NOMO-1 treated with dmso at 0.1 percent for 144 hours (cell line): ENCODE results near the gene CPEB4.
A peak's percentile ranks its signal among the peaks of the same experiment; 100 is the strongest.

Experiments
- DNase-seq: peaks from one replicate; lab custom pipeline; 2025; ENCODE audit not compliant: unreplicated experiment; lab: John Stamatoyannopoulos, UW

CPEB4 gene

DNA sequence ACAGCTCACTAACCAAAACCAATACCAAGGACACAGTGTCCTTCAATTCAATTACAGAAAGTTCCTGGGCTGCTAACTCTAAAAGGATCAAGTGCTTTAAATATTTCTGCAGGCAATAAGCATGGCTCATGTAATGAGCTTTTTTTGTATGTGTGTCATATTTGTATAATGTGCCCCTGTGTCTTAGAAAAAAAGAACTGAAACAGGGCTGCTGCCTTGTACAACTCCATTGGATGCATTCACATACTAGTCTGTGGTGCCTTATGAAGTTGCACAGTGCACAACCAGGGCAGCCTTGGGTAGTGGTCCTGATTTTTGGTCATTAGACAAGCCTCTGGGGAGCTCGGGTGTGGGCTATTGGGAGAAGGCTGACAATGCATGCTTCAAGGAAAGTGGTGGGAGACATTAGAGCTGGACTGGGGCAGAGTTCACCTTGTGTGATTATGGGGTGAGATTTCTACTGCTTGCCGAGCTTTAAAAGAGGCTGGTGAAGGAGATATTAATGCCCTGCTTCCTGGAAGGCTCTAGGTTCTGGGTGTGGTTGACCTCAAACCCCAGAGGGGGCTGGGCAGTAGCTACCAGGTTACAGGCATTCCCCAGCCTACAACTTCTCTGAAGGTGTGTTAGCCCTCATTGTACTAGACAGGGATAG lies 3.6 kb upstream of the CPEB4 start:
- DNase-seq: no peak

DNA sequence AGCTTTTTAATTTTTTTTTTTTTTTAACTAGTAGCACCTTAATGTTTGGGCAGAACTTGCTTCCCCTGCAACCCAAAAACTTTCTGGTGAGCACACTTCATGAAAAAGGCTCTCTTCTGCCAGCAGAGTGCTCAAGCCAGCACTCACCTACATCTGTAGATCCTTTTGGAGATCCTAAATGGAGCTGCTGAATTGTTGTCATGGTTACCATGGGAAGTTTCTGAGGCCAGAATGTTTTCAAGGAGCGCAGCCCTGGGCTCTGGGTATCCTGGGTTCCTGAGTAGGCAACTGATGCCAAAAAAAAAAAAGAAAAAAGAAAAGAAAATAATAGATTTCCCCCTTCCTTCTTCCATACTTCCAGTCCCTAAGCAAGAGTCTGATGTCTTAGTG lies 3.1 kb upstream of the CPEB4 start:
- no peak for DNase-seq

DNA sequence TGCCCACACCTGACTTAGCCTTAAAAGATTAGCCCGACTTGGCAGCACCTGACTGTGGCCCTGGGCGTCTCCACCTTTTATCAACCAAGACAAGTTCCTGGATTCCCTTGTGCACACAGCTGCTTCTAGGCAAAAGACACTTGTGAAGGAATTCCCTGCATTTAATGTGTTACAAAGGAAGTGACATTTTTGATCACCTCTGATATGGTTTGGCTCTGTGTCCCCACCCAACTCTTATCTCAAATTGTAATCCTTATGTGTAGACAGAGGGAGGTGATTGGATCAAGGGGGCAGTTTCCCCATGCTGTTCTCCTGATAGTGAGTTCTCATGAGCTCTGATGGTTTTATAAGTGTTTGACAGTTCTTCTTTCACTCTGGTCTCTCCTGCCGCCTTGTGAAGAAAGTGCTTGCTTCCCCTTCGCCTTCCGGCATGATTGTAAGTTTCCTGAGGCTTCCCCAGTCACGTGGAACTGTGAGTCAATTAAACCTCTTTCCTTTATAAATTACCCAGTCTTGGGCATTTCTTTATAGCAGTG lies 2.6 kb upstream of the CPEB4 start:
- DNase-seq: peak; percentile 38

DNA sequence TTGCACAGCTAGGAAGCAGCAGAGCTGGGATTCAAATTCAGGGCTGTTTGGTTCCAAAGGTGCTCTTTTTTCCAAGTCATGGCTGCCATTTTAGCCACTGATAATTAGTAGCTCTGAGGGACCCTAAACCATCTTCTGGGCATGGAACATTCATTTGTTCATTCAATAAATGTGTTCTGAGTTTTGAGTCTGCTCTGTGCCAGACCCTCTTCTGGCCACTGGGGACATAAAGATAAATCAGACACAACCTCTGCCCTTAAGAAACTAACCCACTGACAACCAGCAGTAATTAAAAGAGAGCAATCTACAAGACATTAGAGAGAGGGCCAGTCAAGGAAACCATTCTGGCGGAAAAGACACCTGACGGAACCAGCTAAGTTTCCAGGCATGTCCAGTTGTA lies 2.0 kb upstream of the CPEB4 start:
- DNase-seq: no peak

DNA sequence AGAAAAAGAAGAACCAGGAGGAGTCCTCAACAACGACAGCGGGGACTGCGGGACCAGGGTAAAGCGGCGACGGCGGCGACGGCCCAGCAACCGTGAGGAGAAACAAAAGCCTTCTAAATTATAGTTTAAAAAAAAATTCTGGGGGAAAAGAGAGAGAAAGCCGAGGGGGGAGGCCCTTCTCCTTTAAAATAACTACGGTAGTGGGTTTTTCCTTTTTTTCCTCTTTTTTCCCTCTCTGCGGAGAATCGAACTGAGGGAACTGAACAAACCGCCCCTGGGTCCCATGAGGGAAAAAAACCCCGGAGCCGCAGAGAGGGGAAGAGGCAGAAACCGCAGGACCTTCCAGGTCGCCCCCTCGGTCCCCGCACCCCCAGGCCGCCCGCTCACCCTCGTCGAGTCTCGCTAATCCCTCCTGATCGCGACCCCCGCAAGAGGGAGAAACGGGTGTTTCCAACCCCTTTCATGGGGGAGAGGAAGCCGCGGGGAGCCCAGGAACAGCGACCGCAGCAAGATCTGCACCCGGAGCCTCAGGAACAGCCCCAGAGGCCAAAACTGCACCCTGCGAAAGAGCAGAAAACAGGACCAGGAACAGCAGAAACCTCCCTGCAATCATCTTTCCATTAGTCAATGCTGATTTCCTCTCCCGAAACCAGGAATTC lies 453 bp downstream of the CPEB4 start:
- DNase-seq: no peak

DNA sequence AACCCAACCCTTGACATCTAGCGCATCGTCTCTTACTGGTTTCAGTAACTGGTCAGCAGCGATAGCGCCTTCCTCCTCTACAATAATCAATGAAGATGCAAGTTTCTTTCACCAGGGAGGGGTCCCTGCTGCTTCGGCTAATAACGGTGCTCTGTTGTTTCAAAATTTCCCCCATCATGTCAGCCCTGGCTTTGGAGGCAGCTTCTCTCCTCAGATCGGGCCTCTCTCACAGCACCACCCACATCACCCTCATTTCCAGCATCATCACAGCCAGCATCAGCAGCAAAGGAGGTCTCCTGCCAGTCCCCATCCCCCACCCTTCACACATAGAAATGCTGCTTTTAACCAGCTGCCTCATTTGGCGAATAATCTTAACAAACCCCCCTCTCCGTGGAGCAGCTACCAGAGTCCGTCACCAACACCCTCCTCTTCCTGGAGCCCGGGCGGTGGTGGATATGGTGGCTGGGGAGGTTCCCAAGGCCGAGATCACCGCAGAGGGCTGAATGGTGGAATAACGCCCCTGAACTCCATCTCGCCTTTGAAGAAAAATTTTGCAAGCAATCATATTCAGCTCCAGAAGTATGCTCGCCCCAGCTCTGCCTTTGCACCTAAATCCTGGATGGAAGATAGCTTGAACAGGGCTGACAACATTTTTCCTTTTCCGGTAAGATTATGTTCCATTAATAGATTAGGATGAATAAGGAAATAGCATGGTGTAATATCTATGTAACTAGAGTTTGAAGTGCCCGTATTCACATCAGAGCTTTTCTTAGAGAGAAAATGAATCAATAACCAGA lies 2.2 kb downstream of the CPEB4 start:
- no peak for DNase-seq

DNA sequence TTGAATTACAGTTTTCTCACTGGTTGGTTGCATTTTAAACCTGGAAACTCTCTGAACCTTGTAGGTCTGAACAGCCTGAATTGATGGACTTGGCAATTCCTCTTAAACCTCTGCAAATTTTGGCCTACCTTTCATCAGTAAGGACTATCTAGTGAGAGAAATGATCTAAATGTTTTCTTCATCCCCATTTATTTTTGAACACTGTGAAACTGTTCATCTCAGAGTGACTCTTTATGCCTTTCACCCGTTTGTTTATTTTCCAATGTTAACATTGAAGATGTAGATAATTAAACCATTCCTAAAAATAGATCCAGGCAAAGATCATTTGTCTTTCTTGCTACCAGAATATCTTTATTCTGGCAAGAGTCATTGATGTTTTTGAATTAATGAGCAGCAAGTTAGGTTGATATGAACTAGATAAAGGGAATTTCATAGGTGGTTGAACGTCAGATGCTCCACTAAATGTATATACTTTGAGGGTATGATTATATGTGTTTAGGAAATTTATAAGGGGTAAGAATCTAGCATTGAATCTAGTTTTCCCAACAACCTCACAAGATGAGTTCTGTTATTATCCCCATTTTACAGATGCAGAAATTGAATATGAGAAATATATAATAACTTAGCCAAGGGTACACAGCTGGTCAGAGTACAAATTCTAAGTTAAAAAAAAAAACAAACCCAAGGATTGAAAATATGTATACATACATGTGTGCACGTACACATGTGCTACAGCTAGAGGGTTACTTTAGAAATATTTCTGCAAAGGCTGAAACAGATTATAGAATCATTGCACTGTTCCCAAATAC lies 3.4 kb downstream of the CPEB4 start:
- no peak for DNase-seq

DNA sequence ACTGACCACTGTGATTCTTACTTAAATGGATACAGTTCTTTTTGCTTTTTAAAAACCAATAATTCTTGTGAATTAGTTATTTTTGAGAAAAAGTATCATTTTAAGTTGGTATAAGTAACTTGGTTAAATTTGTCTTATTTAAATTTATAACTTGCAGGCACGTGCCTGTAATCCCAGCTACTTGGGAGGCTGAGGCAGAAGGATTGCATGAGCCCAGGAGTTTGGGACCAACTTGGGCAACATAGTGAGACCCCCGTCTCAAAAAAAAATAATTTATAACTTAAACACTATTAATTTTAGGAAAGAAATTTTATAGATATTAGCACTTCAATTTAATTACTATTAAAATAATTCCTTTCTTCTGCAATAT lies 5.0 kb downstream of the CPEB4 start:
- no peak for DNase-seq

DNA sequence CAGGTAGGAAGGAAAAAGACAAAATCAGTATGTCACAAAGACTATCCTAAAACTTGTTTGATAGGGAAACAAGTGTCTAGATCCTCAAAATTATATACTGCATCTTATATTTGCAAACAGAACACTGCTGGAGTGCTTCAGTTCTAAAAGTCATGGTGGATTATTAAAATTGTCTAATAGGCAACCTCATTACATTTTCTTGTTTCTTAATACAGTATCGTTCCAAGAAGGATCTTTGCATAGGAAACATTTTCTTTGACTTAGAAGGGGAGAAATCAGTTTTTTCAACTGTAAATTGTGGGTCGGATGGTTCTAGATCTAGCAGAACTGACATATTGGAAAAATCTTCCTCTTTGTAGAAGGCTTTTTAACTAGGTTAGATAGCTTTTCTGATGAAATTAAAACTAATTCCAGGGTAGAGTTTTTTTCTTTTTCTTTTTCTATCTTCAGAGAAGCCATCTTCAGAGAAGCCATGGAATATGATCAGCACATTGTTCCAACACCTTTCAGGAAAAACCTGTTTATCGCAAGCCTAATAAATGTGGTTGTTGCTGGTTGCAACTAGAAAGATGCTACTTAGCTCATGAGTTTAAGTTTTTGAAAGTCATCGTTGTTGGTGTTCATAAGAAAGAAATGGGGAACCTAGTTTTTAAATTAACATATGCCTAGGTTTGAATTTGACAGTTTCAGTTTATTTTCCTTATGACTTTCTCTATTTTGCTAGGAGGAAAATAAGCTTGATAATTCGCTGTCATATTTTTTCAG lies 7.4 kb downstream of the CPEB4 start:
- no peak for DNase-seq

DNA sequence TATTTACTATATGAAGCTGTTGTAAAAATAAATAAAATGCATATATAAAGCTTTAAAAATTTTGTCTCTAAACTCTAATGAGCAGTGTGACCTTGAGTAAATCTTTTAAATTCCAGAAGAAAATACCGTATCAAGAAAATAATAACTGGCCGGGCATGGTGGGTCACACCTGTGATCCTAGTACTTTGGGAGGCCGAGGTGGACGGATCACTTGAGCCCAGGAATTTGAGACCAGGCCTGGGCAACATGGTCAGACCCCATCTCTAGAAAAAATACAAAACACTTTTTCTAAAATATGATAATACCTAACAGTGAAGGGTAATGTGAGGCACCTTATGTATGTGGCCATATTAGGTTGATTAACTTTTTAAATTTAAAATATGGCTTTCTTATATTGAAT lies 8.5 kb downstream of the CPEB4 start:
- DNase-seq: no peak

DNA sequence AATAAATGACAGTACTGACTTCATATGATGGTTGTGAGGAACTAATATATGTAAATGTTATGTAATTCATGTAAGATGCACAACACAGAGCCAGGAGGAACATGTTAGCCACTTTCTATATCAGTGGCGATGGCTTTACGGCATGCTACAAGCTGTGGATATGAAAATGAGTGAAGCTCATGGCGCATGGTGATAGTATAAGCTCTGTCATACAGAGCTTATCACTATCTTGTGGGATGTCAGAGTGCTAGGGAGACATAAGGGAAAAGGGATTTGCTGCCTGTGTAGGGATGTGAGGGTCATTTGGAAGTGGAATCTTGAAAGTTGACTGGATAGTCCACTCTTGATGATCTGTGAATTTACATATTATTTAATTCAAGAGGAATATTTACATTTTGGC lies 13.6 kb downstream of the CPEB4 start:
- DNase-seq: no peak

DNA sequence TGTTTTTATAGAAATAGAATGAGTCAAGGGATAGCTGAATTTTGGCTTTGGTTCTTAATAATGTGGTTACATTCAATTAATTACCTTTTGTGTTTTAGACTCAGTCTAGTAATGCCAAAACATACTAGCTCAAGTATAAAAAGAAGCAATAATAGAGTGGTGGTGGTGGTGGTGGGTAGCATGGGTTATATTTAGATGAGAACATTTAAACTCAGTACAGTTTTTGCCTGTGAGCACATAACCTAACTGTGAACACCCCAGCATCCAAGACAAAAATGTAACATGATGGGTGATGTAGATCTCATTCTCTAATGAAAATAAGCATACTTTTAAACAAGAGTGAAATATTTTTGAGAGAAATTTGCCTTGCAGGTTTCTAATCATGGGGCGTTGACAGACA lies 14.2 kb downstream of the CPEB4 start:
- DNase-seq: no peak

DNA sequence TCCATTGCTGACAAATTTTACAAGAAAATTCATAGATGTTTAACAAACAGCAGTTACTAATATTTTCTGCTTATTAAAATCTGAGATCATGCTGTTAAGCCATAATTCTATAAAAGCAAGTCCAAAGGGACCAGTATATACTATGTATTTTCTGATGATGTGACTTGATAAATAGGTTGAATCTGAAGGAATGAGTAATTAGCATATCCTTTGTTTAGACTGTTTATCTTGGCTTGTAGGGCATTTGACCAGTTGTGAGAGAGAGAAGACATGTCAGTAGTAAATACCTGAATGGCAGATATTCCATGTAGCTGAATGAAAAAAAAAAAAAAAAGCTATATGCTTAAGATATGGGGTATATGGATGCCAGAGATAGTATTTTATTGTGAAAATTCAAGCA lies 14.6 kb downstream of the CPEB4 start:
- DNase-seq: no peak

DNA sequence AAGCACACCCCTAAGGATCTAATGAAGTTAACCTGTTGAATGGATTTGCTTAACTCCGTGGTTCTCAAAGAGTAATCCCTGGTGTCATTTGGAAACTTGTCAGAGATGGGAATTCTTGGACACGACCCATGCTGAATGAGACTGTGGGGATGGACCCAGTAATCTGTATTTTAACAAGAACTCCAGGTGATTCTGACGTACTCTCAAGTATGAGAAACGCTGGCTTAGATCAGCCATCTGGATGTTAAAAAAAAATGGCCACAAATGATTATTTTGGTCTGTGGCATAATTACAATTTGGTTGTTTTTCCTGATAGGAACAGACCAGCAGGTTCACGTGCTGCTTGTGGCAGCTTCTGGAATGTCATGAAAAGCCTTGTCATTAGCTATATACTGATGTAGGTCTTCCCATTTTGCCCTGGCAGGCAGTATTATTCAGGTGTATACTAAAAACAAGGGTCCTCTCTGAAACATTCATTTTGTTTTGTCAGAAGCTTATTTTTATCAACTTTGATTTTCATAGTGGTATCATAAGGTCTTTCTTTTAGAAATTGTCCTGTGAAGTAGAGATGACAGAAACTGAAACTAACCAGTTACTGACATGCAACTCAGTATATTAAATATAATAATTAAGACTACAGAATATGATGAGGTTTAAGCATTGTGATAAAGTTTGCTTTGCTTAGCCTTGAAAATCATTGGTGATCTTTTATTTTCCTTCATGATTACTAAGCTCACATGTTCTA lies 15.4 kb downstream of the CPEB4 start:
- DNase-seq: no peak

DNA sequence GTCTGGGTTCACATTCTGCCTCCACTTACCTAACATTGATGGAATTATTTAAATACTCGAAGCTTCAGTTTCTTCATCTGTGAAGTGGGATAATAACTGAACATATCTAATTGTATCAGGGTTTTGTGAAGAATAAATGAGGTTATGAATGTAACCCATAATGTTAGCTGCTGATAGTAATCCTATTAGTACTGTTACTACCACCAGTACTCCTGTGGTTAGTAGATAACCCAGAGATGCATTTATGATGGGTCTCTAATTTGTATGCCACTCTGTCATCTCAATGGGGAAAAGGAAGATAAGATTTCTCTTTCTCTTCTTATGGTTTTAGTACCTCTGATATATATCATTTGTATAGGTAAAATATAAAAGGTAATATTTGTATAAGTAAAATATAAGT lies 16.0 kb downstream of the CPEB4 start:
- DNase-seq: no peak

DNA sequence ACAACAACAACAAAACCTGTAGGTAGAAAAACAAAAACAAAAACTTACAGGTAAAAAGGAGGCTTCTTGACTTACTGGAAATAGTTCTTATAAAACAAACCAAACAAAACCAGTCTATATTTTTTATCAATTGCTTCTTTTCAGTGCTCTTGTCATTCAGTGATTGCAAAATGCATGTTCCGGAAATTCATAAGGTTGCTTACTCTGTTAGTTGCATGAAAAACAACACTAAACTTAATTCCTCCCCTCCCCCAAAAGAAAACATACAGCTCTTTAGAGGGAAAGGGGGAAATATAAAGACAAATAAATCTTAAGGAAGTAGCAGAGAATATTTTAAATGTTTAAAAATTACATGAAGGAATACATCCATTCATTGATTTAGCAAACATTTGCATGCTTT lies 19.1 kb downstream of the CPEB4 start:
- no peak for DNase-seq

DNA sequence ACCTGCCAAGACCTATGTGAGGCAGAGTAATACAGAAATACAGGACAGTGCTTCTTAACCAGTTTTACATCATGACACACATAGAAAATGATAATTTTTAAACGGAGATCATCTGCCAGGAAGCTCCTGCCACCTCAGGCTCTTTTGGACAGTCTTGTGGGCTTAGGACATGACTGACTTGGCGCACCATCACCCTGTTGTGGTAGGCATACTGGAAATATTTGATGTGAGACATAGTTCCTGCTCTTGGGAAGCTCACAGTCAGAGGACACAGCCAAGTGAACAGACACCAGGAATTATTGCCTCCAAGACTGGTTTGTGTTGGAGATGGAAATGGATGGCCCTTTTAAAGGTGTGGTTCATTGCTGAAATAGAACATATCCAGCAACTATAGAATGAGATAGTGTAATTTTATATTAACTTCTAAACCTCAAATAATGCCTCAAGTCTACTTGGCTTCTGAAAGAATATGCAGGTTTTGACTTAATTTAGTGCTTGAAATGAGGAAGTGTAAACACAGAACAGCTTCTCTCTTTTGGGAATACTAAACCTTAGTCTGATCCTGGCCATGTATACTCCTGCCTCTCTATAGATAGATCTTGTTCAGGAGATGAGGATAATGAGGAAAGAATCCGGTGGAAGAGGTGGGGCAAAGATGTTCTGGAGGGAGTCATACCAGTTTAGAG lies 19.7 kb downstream of the CPEB4 start:
- DNase-seq: no peak

DNA sequence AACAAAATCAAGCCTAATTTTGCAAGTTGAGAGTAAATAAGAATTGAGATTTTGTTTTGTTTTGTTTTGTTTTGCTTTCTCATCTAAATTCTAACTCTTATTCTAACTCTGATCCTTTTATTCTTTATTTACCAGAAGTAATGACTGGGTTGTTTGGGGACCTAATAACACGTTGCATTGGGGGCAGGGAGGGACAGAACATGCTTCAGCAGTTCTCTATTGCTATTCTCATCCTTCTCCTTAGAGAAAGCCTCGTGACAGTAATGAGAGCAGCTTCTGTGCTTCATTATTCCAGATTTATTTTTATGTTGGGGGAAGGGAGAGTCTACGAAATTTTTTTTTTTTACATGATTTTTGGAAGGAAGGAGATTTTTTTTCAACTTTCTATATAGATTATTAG lies 21.1 kb downstream of the CPEB4 start:
- DNase-seq: no peak

DNA sequence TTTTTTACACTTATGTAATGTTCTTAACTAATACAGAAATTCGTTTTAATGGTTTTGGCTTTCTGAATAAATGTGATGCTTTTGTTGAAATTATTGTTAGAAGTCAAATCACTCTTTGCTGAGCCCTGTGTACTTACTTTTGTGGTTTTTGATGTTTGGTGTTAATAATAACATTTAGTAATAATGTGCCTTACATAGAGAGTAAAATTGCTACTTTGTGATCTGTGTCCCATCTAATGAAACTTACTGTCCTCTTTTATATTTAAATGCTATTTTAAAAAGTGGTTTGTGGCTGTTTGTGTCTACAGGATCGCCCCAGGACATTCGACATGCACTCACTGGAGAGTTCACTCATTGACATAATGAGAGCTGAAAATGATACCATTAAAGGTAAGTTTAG lies 22.1 kb downstream of the CPEB4 start:
- DNase-seq: no peak
